GM12891 (cell line): ENCODE data around the gene FGF19.

ENCODE experiments used
- POLR2A ChIP-seq: IDR thresholded peaks from 2 replicates; pipeline ENCODE4 v1.6.1; 2011; ENCODE audit warnings: low read depth, low read length, control low read depth
- POLR2AphosphoS5 ChIP-seq: IDR thresholded peaks from 2 replicates; pipeline ENCODE4 v1.6.1; 2011; ENCODE audit warnings: low read depth, low read length, control low read depth
- TAF1 ChIP-seq: IDR thresholded peaks from 2 replicates; pipeline ENCODE4 v1.6.1; 2011; ENCODE audit warnings: low read depth, low read length, control low read depth

- no peak for TF ChIP-seq POLR2A
- TF ChIP-seq POLR2AphosphoS5, result no peak
- TF ChIP-seq TAF1, result no peak
Measured at GRCh38 chr11:69703453-69703767, 412 bp downstream of the FGF19 start.
